Ramos (cell line): ENCODE data around the gene DRAM1.
"Not testable (repeated sequence)": the region's sequence is repeated elsewhere in the genome, so short reads cannot be mapped to it uniquely, and the experiment has no call there.

Source experiments
- in situ Hi-C: fragments of 300-500 bp; cut with MboI; formaldehyde crosslinking; loops from one replicate; pipeline ENCODE4 v1.14.3; 2022; ENCODE audit warnings: low sequenced_read_pairs; ENCODE audit not compliant: unreplicated experiment

DRAM1 gene

DNA sequence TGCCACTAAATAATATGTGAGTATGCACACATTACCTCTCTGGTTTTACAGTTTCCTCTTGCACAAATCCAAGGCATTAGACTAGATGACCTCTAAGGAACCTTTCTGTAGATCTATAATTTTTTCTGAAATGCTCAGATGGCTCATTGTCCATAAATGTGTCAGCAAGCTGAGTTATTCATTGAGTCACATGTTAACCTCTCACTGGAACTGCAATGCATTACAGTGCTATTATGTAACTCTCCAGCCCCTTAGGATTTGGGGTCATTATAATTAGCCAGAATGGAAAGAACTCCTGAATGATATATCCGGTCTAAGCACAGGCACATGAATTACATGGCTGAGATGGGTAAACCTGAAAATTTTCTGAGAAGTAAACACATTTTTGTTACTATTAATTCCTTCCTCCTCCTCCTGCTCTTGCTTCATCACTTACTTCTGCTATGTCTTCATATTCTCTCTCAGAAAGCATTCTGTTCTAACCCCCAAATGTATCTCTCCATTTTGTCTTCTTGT, 20.3 kb upstream of the DRAM1 start:
- in situ Hi-C loops: no loop called here

DNA sequence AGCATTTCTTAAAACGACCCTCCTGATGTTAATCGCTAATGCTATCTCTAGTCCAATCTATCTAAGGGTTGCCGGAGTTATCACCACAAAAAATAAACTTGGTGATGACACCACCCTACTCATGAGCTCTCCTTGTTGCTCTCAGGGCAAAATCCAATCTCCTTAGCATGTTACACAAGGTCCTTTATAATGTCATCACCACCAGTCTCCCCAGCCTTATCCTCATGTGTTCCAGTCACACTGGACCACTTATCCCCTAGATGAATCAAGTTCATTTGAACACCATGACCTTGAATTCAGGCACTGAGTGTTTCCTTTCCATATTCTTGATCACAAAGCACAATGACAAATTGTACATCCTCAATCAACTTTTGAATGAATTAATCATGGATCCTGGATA, 19.0 kb upstream of the DRAM1 start:
- in situ Hi-C loops: no loop called here

- in situ Hi-C loops: no loop called here
These were observed 17.4 kb upstream of the DRAM1 start for GRCh38 chr12:101859664-101860607.

DNA sequence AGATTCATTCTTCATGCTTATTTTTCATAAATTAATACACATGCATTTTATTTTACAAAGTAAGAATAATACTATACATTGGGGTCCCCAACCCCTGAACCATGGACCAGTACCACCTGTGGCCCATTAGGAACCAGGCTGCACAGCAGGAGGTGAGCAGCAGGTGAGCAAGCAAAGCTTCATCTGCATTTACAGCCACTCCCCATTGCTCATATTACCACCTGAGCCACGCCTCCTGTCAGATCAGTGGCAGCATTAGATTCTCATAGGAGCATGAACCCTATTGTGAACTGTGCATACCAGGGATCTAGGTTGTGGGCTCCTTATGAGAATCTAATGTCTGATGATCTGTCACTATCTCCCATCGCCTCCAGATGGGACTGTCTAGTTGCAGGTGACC, 15.7 kb upstream of the DRAM1 start:
- in situ Hi-C loops: not testable (repeated sequence)

DNA sequence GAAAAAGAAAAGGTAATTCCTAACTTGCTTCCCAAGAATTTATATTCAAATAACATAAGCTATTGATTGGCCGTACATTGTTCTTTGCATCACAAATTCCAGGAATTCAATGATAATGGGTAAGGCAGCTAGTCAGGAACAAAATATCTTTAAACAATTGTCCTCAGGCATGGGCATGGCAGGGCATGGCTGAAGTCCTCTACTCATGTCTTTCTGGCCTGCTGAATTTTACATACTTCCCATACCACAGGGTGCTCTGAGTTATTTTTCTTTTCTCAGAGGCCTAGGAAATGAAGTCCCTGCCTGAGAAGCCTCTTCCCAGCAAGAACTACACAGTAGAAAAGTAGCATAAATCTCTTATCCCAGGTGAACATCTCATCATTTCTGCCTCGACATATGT, 15.1 kb upstream of the DRAM1 start:
- in situ Hi-C loops: no loop called here

DNA sequence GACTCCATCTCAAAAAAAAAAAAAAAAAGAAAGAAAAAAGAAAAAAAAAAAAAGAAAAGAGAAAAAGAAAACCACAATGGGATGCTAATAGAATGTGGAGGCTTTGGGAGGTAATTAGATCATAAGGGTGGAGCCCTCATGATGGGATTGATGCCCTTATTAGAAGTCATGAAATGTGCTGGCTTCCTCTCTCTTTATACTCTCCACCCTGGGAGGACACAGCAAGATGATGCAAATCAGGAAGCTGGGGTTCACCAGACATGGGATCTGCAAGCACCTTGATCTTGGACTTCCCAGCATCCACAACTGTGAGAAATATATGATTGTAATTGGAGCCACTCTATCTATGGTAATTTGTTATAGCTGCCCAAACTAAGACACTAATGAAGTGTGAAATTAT, 13.4 kb upstream of the DRAM1 start:
- in situ Hi-C loops: no loop called here

- in situ Hi-C loops: no loop called here
These were observed 10.6 kb upstream of the DRAM1 start for GRCh38 chr12:101866615-101867373.

DNA sequence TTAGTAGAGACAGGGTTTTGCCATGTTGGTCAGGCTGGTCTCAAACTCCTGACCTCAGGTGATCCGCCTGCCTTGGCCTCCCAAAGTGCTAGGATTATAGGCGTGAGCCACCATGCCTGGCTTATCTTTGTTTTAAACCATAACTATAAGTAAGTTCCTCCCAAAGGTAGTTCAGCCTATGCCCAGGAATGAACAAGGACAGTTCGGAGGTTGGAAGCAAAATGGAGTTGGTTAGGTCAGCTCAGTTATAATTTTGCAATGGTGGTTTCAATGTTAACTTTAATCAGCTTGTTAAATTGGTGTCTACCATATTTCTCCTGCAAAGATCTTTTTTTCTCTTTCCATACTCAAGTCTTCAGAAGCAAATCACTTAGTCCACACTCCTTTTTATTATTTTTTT, 9.8 kb upstream of the DRAM1 start:
- in situ Hi-C loops: not testable (repeated sequence)

DNA sequence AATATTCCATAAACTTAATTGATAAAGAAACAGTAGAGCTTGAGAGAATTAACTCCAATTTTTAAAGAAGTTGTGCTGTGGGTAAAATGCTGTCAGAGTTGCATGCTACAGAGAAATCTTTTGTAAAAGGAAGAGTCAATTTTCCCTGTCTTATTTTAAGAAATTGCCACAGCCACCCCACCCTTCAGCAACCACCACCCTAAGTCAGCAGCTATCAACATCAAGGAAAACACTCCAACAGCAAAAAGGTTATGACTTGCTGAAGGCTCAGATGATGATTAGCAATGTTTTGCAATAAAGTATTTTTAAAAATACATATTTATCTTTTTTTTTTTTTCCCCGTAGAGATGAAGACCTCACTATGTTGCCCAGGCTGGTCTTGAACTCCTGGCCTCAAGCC, 6.5 kb upstream of the DRAM1 start:
- in situ Hi-C loops: no loop called here

DNA sequence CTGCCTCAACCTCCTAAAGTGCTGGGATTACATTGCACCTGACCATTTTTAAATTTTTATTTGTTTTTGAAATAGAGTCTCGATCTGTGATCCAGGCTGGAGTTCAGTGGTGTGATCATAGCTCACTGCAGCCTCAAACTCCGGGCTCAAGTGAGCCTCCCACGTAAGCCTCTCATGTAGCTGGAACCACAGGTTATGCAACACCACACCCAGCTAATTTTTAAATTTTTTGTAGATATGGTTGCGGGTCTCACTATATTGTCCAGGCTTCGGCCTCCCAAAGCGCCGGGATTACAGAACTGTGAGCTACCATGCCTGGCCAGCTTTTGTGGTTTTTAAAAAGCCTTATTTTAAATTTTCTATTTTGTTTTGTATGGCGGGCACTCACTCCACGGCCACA, 2.2 kb upstream of the DRAM1 start:
- in situ Hi-C loops: no loop called here

DNA sequence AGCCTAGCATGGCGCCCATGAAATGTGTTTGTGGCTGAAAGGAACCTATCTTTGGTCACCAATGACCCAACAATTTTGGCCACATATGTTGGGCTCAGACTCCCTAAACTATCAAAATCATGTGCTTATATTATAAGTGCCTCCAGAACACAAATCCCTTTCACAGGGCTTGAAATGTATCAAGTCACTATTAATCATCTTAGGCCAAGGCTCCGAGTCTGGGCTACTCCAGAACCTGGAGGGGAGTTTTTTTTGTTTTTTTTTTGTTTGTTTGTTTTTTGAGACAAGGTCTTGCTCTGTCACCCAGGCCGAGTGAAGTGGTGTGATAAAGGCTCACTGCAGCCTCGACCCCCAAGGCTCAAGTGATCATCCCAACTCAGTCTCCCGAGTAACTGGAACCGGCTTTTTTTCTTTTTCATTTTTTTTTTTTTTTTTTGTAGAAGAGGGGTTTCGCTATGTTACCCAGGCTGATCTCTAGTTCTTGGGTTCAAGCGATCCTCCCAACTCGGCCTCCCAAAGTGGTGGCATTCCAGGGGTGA, 989 bp upstream of the DRAM1 start:
- in situ Hi-C loops: no loop called here

DNA sequence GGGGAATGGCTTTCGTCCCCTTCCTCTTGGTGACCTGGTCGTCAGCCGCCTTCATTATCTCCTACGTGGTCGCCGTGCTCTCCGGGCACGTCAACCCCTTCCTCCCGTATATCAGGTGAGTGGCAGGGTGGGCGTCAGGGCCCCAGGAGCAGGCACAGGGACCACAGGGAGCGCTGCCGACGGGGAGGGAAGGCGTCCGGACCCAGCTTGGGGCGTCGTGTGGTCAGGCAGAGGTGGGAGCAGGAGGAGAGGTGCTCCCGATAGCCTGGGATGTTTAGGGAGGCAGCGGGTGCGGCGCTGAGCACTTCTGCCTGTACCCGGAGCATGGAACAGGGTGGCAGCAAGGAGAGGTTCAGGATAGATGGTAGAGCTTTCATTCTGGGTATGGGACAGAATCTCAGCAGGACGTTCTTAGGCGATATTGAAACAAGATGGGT, 444 bp downstream of the DRAM1 start:
- in situ Hi-C loops: no loop called here

DNA sequence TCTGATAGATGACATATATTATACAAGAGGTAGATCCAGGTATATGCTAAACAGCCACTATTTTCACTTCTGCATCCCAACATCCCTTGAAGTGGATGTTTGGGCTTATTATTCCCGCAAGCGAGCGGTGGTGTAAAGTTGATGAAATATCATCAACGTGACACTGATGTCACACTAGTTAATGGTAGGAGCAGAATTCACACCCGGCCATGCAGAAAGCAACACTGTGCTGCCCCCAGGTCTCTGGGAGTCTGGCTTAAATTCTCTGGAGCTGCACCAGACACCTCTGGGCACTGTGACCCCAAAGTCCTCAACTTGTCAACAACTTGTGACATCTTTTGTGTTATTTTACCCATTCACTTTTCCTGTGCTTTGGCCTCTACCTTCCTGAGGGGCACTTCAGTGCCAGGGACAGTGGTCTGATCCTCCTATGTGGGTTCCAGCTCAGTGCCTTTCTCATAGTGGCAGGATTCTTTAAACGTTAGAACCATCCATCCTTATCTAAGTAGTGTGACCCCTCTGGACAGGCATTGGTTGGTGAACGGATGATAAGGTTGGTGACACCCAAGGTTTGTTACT, 952 bp downstream of the DRAM1 start:
- in situ Hi-C loops: no loop called here

DNA sequence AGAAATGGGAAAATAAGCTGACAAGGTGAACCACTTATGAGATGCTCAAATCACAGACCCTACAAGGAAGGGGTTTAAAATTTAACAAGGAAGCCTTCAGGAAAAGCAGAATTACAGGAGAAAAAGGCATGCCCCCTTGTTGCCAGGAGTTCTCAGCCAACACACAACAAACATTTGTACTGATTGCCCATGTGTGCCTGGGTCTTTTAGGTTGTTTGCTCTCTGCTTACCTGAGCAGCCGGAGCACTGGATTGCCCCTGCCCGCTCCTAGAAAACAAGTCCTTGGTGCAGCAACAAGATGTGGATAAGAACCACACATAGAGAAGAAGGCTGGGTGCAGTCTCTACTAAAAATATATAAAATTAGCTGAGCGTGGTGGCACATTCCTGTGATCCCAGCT, 3.4 kb downstream of the DRAM1 start:
- in situ Hi-C loops: no loop called here

DNA sequence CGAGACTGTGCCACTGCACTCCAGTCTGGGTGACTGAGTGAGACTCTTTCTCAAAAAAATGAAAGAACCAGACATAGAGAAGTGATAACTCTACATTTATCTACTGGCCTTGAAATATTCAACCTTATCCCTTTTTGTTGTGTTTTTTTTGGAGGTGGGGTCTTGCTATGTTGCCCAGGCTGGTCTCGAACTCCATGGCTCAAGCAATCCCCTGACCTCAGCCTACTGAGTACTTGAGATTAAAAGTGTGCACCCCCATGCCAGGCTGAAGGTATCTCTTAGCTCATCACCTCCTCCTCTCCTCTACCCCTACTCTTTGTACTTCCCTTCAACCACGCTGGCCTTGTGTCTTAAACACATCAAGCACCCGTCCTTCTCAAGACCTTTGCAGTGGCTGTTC, 3.8 kb downstream of the DRAM1 start:
- in situ Hi-C loops: no loop called here

- in situ Hi-C loops: no loop called here
These were observed 6.8 kb downstream of the DRAM1 start for GRCh38 chr12:101884174-101884573.

- in situ Hi-C loops: not testable (repeated sequence)
These were observed 7.5 kb downstream of the DRAM1 start for GRCh38 chr12:101884781-101885340.

DNA sequence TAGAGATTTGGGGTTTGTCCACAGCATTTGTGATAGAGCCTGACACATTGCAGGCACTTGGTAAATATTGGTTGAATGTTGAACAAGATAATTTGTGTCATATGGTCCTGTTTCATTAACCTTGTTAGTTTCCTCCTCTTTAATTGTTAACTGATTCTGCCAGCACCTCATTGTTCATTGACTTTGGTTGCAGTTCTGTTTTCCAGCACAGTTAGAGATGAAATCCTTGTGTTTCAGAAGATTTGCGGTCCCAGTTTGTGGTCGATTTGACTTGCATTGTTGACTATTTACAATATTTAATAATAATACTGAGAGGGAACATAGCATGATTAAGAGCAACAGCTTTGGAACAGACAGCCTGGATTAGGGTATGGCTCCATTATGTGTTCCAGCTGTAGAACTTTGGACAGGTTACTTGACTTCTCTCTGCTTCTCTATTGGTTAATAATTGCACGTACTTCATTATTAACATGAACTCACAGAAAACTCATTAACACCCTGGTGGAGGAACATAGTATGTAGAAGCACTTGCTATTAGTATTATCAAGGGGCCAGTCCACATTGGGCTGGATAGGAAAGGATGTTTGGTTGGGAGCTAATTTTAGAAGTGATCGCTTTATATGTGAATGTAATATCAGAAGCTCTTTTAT, 8.7 kb downstream of the DRAM1 start:
- in situ Hi-C loops: no loop called here

GRCh38 chr12:101889211-101889752, 11.9 kb downstream of the DRAM1 start:
- in situ Hi-C loops: no loop called here
